Activated CD8-positive, alpha-beta T cell treated with anti-CD3 and anti-CD28 coated beads for 36 hours (primary cell): ENCODE measurements around the gene RASSF9. TPM values are rescaled to one million over a fixed set of nuclear protein-coding genes. Genes with fewer than 3 reads are reported as not detected.

Source experiments
- ATAC-seq: fragments of 200-7000 bp; cut with Tn5 transposase; one replicate; pipeline ENCODE4 v1.10.0; 2021; ENCODE audit warnings: mild to moderate bottlenecking, moderate library complexity
- CTCF ChIA-PET: fragments of 350-600 bp; sonication (Branson Sonifier 250); formaldehyde crosslinking; loops from one replicate; lab custom pipeline; 2021; ENCODE audit warnings: antibody characterized with exemption; lab: Charles Lee
- POLR2A ChIA-PET: fragments of 350-600 bp; sonication (Branson Sonifier 250); formaldehyde crosslinking; loops from one replicate; lab custom pipeline; 2021; ENCODE audit warnings: antibody characterized with exemption; lab: Charles Lee
- DNase-seq: peaks from one replicate; pipeline ENCODE4 v3.0.0-alpha.2; 2020
- H3K27ac Mint-ChIP-seq: one replicate; pipeline ENCODE4 v1.8.0; 2021; ENCODE audit warnings: mild to moderate bottlenecking, mixed read lengths
- H3K27me3 Mint-ChIP-seq: one replicate; pipeline ENCODE4 v1.8.0; 2021; ENCODE audit warnings: mixed read lengths
- H3K36me3 Mint-ChIP-seq: one replicate; pipeline ENCODE4 v1.8.0; 2021; ENCODE audit warnings: low read depth, mixed read lengths
- H3K4me1 Mint-ChIP-seq: one replicate; pipeline ENCODE4 v1.8.0; 2021; ENCODE audit warnings: low read depth, mixed read lengths
- H3K4me3 Mint-ChIP-seq: one replicate; pipeline ENCODE4 v1.8.0; 2021; ENCODE audit warnings: mild to moderate bottlenecking, moderate library complexity, mixed read lengths
- H3K9me3 Mint-ChIP-seq: one replicate; pipeline ENCODE4 v1.8.0; 2021; ENCODE audit warnings: mixed read lengths
- CTCF ChIP-seq: fragments of 200-600 bp; IDR thresholded peaks from one replicate; pipeline ENCODE4 v1.8.0; 2022; ENCODE audit warnings: antibody characterized with exemption, mild to moderate bottlenecking
- intact Hi-C: fragments of 100-400 bp; cut with micrococcal nuclease; formaldehyde crosslinking; loops from one replicate; pipeline ENCODE4 v1.10.0; 2022
- total RNA-seq, 2 experiments: library from RNA; stranded (reverse); gene quantifications; one replicate each; pipeline ENCODE4 v1.2.3, GENCODE V29; 2021

Gene RASSF9
- total RNA-seq, 2 experiments from 2014 or later = not detected

- H3K4me1 Mint-ChIP-seq = no peaks in the 10 kb centered on the region
- POLR2A ChIA-PET = no interaction called here
- H3K36me3 Mint-ChIP-seq = no peaks in the 10 kb centered on the region
- H3K27ac Mint-ChIP-seq = no peak overlapping the region
- DNase-seq (no peak), ATAC-seq (no peak)
- peaks cover 2% of the 10 kb centered on the region for H3K9me3 Mint-ChIP-seq
- H3K27me3 Mint-ChIP-seq = no peaks in the 10 kb centered on the region
- TF ChIP-seq CTCF = no peak
- CTCF ChIA-PET = no interaction called here
- intact Hi-C loops = no loop called here
- no peak overlapping the region for H3K4me3 Mint-ChIP-seq
Observed at GRCh38 chr12:85833579-85833978, 2.6 kb downstream of the RASSF9 start.

- no peaks in the 10 kb centered on the region for H3K9me3 Mint-ChIP-seq
- no peaks in the 10 kb centered on the region for H3K36me3 Mint-ChIP-seq
- DNase-seq = no peak
- intact Hi-C loops = no loop called here
- H3K27ac Mint-ChIP-seq = no peak overlapping the region
- CTCF ChIA-PET = no interaction called here
- ATAC-seq = no peak
- no peak for TF ChIP-seq CTCF
- H3K27me3 Mint-ChIP-seq = no peaks in the 10 kb centered on the region
- H3K4me1 Mint-ChIP-seq = no peaks in the 10 kb centered on the region
- H3K4me3 Mint-ChIP-seq = no peak overlapping the region
- POLR2A ChIA-PET = no interaction called here
Observed at GRCh38 chr12:85831327-85831990, 4.8 kb downstream of the RASSF9 start.

- H3K9me3 Mint-ChIP-seq = no peaks in the 10 kb centered on the region
- H3K4me1 Mint-ChIP-seq = no peaks in the 10 kb centered on the region
- no peak for ATAC-seq
- H3K27me3 Mint-ChIP-seq = no peaks in the 10 kb centered on the region
- no peak for DNase-seq
- no peak overlapping the region for H3K27ac Mint-ChIP-seq
- no peak for TF ChIP-seq CTCF
- ChIA-PET POLR2A (no interaction called here), CTCF (no interaction called here)
- H3K4me3 Mint-ChIP-seq = no peak overlapping the region
- intact Hi-C loops = no loop called here
- H3K36me3 Mint-ChIP-seq = no peaks in the 10 kb centered on the region
Observed at GRCh38 chr12:85829391-85829790, 6.8 kb downstream of the RASSF9 start.

GRCh38 chr12:85828576-85828975 is 7.6 kb downstream of the RASSF9 start:
- CTCF ChIA-PET = no interaction called here
- intact Hi-C loops = no loop called here
- DNase-seq = no peak
- no peak overlapping the region for H3K4me3 Mint-ChIP-seq
- H3K36me3 Mint-ChIP-seq = no peaks in the 10 kb centered on the region
- no peaks in the 10 kb centered on the region for H3K9me3 Mint-ChIP-seq
- no peak overlapping the region for H3K27ac Mint-ChIP-seq
- ATAC-seq = no peak
- H3K4me1 Mint-ChIP-seq = no peaks in the 10 kb centered on the region
- no peaks in the 10 kb centered on the region for H3K27me3 Mint-ChIP-seq
- no peak for TF ChIP-seq CTCF
- POLR2A ChIA-PET = no interaction called here

GRCh38 chr12:85825746-85826145 is 10.5 kb downstream of the RASSF9 start:
- POLR2A ChIA-PET = no interaction called here
- H3K9me3 Mint-ChIP-seq = no peaks in the 10 kb centered on the region
- TF ChIP-seq CTCF = no peak
- CTCF ChIA-PET = no interaction called here
- intact Hi-C loops = no loop called here
- H3K4me3 Mint-ChIP-seq = no peak overlapping the region
- no peak overlapping the region for H3K27ac Mint-ChIP-seq
- ATAC-seq (no peak), DNase-seq (no peak)
- H3K27me3 Mint-ChIP-seq = no peaks in the 10 kb centered on the region
- no peaks in the 10 kb centered on the region for H3K36me3 Mint-ChIP-seq
- no peaks in the 10 kb centered on the region for H3K4me1 Mint-ChIP-seq
